Fibroblast of mammary gland (primary cell): ENCODE data around the gene OR11G2.
A peak's percentile ranks its signal among the peaks of the same experiment; 100 is the strongest.
"Not testable (repeated sequence)": the region's sequence is repeated elsewhere in the genome, so short reads cannot be mapped to it uniquely, and the experiment has no call there.

Source experiments
- DNase-seq: peaks from one replicate; pipeline ENCODE4 v3.0.0-alpha.2; 2010; ENCODE audit warnings: low read depth
- H3K4me3 ChIP-seq: 2 replicates; pipeline ENCODE4 v1.5.1; 2011; ENCODE audit warnings: low read depth, mild to moderate bottlenecking, low read length, moderate library complexity; ENCODE audit not compliant: control insufficient read depth
- TF ChIP-seq, protein P1 (sequence below): conservative IDR thresholded peaks from 2 replicates; pipeline ENCODE4 v1.5.1; 2011; ENCODE audit warnings: low read depth, low read length, inconsistent platforms; ENCODE audit not compliant: control insufficient read depth, insufficient read depth

OR11G2 gene, protein sequence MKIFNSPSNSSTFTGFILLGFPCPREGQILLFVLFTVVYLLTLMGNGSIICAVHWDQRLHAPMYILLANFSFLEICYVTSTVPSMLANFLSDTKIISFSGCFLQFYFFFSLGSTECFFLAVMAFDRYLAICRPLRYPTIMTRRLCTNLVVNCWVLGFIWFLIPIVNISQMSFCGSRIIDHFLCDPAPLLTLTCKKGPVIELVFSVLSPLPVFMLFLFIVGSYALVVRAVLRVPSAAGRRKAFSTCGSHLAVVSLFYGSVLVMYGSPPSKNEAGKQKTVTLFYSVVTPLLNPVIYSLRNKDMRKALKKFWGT

DNA sequence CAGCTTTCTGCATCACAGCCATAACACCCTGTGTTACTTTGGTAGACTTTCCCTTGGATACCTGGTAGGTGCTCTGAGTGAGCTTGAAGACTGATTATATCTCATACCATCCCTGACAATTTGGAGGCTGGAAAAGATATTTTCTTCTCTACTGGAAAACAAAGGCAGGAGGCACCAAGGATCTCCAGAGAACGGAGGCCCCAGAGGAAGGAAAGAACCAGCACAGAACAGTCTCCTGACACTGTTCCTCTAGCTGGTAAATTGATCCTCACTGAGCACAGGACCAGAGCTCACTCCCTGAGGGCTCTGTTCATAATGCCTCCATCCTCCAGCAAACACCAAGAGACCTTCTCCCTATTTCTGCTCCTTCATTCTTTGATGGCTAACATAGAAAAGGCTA lies at the start of gene OR11G2:
OR11G2 (plus strand) TSS at position 301 of the 400 bp plus-strand sequence. CDS start 6,542 bp downstream, outside the sequence.
- DNase-seq = no peak
- TF ChIP-seq, protein P1, sequence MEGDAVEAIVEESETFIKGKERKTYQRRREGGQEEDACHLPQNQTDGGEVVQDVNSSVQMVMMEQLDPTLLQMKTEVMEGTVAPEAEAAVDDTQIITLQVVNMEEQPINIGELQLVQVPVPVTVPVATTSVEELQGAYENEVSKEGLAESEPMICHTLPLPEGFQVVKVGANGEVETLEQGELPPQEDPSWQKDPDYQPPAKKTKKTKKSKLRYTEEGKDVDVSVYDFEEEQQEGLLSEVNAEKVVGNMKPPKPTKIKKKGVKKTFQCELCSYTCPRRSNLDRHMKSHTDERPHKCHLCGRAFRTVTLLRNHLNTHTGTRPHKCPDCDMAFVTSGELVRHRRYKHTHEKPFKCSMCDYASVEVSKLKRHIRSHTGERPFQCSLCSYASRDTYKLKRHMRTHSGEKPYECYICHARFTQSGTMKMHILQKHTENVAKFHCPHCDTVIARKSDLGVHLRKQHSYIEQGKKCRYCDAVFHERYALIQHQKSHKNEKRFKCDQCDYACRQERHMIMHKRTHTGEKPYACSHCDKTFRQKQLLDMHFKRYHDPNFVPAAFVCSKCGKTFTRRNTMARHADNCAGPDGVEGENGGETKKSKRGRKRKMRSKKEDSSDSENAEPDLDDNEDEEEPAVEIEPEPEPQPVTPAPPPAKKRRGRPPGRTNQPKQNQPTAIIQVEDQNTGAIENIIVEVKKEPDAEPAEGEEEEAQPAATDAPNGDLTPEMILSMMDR = no peak
- no peak within 1 kb of the TSS for H3K4me3 ChIP-seq

DNA sequence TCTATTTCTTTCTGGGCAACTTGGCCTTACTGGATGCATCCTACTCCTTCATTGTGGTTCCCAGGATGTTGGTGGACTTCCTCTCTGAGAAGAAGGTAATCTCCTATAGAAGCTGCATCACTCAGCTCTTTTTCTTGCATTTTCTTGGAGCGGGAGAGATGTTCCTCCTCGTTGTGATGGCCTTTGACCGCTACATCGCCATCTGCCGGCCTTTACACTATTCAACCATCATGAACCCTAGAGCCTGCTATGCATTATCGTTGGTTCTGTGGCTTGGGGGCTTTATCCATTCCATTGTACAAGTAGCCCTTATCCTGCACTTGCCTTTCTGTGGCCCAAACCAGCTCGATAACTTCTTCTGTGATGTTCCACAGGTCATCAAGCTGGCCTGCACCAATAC lies 46.8 kb upstream of the OR11G2 start:
- TF ChIP-seq, protein P1 = no peak
- no peak for DNase-seq

DNA sequence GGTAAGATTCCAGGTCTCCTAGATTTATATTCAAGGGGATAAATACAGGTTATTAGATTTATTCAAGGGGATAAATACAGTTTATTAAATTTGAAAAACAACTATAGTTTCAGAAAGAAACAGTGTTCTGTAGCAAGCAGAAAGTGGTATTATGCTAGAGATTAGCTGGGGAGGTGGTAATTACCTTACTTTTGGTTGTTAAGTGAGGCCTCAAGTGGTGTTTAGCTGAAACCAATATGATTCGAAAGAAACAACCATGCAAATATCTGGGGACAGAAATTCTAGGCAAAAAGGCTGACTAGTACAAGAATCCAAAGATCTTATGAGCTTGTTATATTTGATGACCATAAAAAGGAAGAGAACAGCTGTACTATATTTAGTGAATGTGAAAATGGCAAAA lies 45.9 kb upstream of the OR11G2 start:
- no peak for DNase-seq
- no peak overlapping the region for H3K4me3 ChIP-seq
- TF ChIP-seq, protein P1 = no peak

More for the DNA sequence above, 46.8 kb upstream of the OR11G2 start:
- H3K4me3 ChIP-seq = no peak overlapping the region

DNA sequence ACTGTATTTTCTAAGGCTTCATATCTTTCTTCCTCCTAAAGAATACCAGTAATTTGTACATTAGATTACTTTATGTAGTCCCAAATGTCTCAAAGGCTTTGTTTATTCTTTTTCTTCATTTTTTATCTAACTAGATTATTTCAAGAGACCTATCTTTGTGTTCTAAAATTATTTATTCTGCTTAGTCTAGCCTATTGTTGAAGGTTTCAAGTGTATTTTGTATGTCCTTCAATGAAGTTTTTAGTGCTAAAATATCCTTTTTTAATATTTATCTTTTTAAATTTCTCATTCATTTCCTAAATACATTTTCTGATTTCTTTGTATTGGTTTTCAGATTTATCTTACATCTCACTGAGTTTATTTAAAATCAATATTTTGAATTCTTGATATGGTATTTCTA lies 26.2 kb upstream of the OR11G2 start:
- no peak overlapping the region for H3K4me3 ChIP-seq
- TF ChIP-seq, protein P1 = no peak
- no peak for DNase-seq

DNA sequence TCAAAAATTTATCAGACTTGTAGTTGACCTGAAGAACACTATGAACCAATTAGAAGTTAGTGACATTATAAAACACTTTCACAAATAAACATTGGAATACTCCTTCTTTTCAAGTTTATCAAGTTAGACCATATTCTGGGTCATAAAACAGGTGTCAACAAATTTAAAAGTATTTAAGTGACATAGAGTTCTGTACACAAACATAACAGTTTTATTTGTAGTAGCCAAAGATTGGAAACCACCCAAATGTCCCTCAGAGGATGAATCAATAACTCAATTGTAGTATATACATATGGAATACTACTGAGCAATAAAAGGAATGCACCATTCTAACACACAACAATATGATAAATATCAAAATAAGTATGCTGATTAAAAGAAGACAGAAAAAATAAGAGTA lies 23.6 kb upstream of the OR11G2 start:
- H3K4me3 ChIP-seq = no peak overlapping the region
- no peak for DNase-seq
- TF ChIP-seq, protein P1 = no peak

DNA sequence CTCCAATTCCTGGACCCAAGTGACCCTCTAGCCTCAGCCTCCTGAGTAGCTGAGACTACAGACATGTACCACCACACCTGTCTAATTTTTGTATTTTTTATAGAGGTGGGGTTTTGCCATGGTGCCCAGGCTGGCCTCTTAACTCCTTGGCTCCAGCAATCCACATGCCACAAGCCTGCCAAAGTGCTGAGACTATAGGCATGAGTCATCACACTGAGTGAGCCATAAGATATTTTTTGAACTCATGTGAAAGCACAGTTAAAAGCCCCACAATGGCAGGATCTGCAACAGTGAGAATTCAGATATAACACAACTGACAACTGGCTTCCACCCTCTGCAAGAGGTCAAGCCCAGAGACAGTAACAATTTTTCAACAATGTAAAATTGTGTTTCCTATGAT lies 20.8 kb upstream of the OR11G2 start:
- DNase-seq = peak; percentile 8
- not testable (repeated sequence) for H3K4me3 ChIP-seq

DNA sequence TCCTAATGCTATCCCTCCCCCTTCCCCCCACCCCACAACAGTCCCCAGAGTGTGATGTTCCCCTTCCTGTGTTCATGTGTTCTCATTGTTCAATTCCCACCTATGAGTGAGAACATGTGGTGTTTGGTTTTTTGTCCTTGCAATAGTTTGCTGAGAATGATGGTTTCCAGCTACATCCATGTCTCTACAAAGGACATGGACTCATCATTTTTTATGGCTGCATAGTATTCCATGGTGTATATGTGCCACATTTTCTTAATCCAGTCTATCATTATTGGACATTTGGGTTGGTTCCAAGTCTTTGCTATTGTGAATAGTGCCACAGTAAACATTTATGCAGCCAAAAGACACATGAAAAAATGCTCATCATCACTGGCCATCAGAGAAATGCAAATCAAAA lies 16.5 kb upstream of the OR11G2 start:
- not testable (repeated sequence) for H3K4me3 ChIP-seq, DNase-seq

DNA sequence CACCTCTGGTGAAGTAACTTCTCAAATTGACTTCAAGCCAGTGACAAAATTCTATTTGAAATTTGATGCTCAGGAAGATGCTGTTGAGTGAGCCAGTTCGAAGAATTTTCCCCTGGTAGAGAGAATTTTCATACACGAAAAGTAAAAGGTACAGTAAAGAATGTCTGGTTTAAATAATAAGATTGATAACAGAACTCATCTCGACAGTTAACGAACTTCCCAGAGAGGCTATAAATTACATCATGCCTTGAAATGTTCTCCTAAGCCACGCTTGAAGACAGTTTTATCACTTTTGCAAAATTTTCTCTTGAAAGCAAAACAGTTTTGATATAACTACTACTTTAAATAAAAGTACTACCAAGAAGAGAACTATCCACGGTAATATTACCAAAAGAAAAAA lies 14.4 kb upstream of the OR11G2 start:
- TF ChIP-seq, protein P1 = no peak
- H3K4me3 ChIP-seq = no peak overlapping the region
- DNase-seq = no peak
